Stimulated activated CD8-positive, alpha-beta memory T cell treated with anti-CD3 and anti-CD28 coated beads, Interleukin-7, amount 100 ng/mL, for 48 hours (primary cell): Measurements from ENCODE around the gene GATAD2A.

Experiments used
- DNase-seq, 2 donors: peaks; one replicate each; pipeline ENCODE4 v3.0.0-alpha.2; 2020; ENCODE audit warnings: low read depth in 1 of 2; ENCODE audit errors: extremely low read depth in 1 of 2

Gene GATAD2A

DNA sequence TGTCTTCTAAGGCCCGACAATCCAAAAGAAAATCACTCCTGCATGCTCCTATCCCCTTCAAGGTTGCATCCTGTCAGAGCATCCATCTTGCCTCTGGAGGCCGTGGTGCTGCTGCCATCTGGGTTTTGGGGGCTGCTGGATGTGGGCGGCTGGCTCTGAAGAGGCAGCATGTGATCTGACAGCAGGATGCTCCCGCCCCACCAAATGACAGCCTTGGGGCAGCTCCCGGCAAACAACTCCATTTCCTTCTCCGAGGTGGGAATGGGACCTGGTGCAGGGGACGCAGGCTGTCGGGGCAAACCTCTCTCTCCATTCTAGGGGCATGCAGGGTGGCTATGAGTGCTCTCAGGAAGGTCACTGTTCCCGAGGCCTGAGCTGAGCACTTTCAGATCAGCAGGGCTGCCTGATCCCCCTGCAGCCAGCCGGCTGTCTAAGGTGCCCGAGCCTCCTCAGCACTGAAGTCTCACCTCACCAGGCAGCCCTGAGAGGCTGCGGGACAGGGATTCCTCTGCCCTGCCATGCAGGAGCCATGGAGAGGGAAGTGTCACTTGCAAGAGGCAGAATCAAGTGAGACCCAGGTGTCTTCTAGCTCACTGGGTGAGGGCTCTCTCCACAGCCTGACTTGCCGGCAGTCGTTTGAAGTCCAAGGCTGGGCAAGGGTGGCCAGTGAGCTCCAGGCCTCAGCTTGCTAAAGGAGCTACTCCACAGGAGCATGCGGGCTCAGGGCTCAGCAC lies 81.0 kb downstream of the GATAD2A start:
- no peak for DNase-seq

DNA sequence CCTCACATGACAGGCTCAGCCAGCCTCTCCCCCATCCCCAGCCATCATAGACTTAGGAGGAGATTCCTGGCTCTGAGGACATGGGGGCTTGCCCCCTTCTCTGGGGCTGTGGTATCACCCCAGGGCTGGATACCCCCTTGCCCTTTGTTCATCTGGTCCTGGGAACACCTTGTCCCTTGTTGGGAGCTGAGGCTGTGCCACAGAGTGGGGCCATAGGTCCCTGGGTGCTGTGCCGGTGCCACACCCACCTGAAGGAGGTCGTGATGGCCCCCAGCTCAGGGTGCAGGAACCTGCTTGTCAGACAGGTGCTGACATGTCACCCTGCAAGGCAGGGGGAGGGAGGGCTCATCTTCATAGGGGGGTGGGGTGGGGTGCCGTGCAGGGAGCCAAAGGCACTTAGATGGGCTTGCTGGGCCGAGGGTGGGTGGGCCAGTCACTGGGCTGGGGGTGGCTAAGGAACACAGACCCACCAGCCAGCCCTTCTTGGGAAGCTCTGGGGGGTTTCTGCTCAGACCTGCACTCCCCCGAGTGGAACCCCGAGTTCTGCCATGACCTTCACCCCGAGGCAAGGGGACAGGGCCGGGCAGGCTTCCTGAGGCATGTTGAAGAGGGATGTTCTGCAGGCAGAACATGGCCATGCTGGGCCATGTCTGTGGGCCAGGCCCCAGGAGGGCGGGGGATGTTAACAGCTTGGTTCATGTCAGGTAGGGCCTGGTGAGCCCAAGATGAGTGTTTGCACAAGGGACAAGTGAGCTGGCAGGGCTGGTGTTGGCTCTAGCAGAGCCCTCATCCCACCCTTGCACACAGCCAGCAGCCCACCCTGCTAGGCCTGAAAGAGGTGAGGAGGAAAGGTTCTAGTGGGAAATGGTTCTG lies 81.8 kb downstream of the GATAD2A start:
- no peak for DNase-seq

DNA sequence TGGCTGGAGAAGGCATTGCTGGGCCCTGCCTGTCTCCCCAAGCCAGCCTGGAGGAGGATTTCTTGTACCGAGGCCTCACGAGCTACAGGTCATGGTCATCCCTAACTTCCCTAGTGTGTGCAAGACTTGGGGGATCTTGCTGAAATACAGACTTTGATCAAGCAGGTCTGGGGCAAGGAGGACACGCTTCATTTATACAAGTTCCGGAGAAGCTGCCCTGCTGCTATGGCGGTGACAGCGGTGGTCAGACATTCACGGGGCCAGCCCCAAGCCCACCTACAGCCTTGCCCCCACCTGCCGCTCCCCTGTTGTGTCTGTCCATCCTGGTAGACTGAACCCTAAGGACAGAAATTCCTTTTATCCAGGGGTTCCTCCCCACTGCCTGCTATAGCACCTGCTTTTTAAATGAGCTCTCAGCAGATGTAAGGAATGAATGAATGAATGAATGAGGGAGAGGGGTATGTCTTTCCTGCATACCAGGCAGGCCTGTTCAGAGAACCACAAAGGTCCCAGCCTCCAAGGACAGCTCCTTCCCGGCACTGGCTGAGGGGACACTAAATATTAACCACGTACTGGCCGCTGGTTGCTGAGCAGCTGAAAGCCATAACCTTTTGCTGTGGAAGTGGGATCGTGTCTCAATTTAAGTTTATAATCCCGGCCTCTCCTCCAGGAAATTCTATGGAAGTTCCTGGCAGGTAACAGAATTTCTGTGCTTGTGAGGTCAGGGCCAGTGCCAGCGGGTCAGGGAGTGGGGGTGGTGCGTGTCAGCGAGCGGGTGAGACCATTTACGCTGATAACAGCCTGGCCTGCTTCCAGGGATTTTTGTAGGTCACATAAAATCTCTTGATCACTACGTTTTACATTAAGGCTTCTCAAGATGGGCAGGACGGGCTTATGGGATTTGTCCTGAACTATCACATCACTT lies 82.7 kb downstream of the GATAD2A start:
- DNase-seq = no peak

DNA sequence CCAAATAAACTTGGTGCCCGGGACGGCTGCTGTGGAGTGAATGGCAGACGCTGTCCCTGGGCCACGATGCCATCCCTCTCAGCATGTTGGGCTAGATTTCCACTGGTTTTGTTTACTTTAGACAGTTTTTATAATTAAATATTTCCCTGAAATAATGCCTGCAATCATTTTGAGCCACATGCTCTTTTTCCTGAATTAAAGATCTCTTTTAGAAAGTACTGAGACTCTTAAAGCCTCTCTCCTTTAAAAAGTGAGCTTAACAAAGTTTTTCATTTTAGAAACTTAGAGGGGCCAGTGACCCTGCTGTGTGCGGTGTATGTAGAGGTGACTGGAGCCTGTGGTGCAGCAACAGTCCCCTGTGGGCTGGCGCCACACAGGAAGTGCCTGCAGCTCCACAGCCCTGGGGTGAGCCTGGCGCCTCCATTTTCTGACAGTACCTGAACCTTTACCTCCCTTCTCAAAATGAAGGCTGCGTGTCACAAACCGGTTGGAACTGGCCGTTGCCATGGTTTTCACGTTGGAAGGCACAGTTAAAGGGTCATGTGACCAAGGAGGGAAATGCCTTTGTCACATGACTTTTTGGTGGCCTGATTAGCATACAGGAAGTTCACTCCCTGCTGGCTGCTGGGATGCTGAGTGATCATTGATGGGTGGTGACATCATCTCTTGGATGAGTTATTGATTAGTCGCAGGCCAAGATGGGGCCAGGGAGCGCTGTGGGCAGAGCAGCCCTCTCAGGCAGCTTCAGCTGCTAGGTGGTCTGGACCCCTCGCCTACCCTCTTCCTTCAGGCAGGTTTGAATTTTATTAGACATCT lies 83.6 kb downstream of the GATAD2A start:
- DNase-seq = peak; percentile 59 to 80

DNA sequence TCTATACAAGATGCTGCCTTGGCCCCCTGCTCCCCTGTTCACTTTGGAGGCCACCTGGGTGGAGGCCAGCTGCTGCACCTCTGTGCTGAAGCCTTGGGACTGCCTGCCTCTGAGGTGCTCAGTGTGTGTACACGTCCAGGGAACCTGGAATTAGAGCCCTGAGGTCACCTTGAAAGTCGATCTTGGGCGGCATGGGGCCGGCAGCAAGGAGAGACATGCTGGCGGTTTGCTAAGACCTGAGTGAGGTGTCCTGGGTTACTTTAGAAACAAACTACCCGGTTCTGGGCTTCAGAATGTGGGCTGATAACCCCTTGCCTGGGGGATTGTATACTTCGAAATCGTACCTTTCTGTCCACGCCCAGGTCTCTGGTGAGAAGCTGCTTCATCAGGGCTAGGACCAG lies 84.3 kb downstream of the GATAD2A start:
- DNase-seq = no peak

DNA sequence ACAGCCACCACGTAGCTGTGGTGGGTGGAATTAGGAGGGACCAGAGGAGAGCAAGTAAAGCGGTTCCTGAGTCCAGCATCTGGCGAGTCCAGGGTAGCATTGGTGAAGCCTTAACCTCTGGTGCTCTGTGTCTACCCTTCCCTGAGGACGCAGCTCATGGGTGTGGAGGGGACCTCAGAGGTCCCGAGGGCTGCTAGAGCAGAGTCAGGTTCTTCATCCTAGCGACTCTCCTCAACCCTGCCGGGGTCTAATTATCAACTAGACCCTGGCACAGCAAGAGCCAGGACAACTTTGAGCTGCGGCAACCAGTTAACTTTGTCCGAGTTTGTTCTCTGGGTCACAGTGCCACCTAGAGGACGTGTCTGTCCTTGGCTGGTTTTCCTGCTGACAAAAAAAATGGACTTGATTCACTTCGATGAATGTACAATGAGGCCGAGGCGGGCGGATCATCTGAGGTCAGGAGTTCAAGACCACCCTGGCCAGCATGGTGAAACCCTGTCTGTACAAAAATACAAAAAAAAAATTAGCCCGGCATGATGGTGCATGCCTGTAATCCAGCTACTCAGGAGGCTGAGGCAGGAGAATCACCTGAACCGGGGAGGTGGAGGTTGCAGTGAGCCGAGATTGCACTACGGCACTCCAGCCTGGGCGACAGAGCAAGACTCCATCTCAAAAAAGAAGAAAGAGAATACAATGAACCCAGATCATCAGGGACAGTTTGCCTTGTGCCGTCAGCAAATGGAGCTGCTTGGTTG lies 84.9 kb downstream of the GATAD2A start:
- peak; percentile 34 to 56 for DNase-seq

DNA sequence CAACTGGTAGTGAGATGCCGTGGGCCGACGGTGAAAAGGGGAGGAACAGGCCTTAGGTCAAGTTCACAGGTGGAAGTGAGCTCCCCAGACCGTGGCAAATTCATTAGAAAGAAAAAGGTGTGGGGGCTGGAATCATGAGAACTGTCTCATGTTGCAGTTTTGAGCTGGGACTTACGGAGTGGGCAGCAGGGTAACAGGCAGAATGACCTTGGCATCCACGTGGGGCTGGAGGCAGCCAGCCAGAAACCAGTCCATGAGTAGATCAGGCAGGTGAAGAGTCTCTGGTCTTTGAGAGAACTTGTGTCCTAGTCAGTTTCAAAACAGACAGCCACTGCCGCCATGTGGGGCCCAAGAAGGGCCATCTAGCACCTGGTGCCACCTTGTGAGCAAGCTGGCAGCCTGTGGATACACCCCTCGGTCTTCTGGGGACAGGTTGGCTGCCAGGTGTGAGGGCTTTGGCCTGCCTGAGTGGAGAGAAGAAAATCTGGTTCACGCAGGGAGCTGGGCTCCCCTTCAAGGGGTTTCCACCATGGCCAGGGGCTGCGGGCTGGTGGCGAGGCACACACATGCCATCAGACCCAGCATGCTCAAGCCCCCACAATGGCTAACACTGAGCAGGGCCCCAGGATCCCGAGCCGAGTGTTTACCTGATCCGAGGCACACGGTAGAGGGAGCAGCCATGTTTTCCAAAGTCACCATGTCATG lies 86.0 kb downstream of the GATAD2A start:
- DNase-seq = no peak

DNA sequence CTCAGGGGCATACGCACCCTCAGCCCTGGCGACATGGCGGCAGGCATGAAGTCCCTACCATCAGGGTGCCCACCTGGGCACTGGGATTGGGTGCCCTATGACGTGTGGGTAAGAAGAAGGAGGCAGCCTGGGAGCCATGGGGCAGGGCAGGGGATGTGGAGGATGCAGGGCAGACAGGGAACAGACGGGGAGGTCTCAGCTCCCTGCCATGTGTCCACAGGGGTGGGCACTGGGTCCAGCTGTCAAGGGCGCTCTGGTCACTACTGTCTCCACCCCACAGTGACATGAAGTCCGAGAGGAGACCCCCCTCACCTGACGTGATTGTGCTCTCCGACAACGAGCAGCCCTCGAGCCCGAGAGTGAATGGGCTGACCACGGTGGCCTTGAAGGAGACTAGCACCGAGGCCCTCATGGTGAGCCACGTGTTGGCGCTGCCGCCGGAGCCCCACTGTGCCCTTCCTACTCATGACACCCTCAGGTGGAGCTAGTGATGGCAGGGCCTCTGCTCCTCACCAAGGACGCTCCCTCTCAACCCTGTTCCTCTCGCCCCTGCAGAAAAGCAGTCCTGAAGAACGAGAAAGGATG lies 86.6 kb downstream of the GATAD2A start:
- DNase-seq = no peak

DNA sequence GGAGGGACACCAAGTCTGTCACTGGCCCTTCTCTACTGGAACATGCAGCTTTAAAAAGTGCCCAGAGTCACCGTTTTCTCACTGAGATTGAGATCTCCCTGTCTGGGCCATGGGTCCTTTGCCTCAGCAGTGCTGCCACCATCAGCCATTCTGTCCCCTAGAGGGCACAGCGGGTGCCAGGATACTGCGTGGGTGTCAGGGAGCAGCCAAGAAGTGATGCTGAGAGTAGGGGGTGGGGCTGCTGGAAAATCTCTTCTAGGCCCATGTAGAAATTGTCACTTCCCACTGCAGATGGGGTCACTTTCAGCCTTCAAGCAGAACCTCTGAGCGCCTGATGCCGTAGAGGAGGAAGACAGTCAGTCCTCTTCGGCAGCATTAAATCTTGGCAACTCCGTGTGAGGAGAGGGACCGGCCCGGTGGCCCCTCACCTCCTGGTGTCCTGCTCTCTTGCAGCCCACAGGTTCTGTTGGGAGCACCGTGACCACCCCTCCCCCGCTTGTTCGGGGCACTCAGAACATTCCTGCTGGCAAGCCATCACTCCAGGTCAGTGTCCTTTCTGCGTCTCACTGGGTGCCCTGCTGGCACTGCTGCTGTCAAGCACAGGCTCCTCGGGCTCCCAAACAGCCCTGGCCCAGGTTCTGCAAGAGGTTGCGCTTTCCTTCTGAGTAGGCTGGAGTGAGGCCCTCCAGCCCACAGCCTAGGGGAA lies 88.5 kb downstream of the GATAD2A start:
- no peak for DNase-seq

DNA sequence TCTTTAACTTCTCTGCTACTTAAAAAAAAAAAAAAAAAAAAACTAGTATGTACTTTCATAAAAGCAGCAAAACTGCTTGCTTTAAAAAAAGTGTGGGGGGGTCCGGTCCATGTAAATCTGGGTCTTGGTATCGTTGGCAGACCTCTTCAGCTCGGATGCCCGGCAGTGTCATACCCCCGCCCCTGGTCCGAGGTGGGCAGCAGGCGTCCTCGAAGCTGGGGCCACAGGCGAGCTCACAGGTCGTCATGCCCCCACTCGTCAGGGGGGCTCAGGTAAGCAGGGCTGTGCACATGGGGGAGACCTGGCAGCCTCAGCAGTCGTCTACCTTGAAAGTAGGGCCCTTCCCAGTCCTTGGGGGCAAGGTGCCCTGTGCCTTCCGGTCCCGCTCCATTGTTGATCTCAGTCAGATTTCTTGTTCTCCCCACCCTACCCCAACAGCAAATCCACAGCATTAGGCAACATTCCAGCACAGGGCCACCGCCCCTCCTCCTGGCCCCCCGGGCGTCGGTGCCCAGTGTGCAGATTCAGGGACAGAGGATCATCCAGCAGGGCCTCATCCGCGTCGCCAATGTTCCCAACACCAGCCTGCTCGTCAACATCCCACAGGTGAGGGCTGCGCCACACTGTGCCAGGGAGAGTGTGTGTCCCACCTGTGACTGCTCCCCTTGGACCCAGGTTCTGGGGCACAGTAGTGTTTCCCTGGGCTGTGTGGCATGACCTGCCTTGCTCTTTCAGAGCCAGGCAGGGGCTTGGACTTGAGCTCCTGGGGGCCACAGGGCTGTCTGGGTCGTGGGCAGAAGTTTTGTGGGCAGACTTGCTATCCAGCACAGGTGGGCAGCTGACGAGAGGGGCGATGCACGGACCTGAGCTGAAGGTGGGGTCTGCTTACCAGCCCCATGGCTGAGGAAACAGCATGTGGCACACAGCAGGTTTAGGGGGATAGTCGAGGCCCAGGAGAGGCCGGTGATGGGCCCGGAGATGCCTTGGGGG lies 90.4 kb downstream of the GATAD2A start:
- DNase-seq = no peak

DNA sequence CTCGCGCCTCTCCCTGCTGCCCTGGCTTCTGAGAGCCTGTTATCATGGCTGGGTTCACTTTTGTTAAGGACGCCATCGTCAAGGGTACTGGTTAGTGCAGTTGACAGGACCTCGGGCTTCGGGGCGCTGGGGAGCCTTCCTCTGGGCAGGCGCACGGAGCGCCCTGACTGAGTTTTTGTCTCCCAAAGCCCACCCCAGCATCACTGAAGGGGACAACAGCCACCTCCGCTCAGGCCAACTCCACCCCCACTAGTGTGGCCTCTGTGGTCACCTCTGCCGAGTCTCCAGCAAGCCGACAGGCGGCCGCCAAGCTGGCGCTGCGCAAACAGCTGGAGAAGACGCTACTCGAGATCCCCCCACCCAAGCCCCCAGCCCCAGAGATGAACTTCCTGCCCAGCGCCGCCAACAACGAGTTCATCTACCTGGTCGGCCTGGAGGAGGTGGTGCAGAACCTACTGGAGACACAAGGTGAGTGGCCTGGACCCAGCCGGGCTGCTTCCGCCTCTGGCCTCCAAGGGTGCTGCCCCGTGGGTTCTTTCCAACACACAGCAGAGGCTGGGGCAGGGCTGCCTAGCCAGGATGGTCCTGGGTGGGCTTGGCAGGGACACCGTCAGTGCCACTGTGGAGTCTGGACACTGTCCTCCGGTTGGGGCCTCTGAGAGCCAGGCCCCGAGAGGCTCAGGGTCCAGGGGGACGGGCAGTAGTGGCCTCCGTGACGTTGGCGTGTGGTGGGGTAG lies 92.9 kb downstream of the GATAD2A start:
- DNase-seq = no peak

DNA sequence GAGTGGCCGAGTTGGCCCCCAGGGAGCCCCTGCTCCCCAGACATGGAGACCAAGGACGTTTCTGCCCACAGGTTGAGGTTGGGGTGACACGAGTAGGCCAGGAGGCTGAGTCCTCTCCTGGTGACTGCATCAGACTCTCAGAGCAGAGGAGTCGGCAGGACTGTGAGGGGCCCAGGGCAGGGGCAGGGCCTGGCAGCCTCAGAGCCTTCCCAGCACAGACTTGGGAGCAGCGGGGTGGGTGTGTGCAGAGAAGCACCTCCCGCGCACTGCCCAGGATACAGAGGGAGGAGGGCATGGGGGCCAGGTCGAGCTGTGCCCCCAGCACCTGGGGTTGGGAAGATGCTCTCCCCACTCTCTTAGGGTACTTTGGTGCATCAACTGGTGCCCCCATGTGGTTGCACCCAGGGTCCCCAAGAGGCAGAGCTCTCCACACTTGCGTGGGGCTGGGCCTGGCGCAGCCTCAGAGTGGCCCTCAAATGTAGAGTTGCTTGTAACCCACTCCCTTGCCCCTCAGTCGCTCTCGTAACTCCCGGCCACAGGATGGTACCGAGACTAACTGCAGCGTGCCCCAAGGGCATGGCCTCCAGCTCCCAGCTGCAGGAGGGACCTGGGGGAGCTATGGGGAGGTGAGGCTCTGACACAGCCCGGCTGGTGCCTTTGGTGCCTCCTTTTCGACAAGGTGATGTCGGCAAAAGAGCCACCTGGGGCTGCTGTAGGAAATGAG lies 94.0 kb downstream of the GATAD2A start:
- no peak for DNase-seq

DNA sequence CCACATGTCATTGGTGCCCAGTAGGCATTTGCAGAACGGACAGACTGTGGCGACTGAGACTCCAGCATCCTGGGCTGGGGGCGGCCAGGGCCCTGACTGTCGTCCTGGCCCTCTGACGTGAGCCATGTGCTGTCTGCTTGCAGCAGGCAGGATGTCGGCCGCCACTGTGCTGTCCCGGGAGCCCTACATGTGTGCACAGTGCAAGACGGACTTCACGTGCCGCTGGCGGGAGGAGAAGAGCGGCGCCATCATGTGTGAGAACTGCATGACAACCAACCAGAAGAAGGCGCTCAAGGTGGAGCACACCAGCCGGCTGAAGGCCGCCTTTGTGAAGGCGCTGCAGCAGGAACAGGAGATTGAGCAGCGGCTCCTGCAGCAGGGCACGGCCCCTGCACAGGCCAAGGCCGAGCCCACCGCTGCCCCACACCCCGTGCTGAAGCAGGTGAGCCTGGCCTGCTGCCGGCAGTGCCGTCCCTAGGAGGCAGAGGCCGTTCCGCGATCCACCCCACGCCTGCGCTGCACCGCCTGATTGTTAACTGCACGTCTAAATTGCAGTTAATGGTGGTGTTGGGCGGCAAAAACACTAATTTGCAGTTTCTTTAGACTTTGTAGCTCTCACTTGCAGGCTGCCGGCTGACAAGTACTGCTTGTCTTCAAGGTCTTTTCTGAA lies 95.6 kb downstream of the GATAD2A start:
- no peak for DNase-seq

DNA sequence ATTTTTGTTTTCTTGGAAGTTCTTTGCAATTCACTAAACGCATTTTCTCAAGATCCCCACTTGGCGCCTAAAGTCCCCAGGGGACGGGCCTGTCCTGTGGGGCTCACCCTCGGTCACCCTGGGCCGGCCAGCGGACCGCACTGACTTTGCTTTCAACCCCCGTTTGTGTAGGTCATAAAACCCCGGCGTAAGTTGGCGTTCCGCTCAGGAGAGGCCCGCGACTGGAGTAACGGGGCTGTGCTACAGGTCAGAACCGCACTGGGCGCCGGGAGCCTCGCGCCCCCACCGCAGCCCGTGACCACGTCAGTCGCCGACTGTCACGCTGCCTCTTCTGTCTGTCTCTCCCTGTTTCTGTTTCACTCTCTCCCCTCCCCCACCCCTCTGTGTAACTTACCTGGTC lies 96.3 kb downstream of the GATAD2A start:
- no peak for DNase-seq

DNA sequence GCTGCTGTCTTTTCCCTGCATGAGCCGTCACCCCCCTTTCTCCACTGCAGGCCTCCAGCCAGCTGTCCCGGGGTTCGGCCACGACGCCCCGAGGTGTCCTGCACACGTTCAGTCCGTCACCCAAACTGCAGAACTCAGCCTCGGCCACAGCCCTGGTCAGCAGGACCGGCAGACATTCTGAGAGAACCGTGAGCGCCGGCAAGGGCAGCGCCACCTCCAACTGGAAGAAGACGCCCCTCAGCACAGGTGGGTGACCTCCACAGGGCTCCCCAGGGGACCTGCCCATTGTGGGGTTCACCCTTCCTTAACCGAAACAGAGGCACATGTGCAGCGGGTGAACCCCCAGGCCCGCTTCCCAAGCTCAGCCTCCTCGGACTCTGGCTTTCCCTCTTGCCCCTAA lies 96.8 kb downstream of the GATAD2A start:
- DNase-seq = no peak
